ENCODE data around the gene GBP3.
"Not testable (repeated sequence)": the region's sequence is repeated elsewhere in the genome, so short reads cannot be mapped to it uniquely, and the experiment has no call there.

Gene GBP3, protein sequence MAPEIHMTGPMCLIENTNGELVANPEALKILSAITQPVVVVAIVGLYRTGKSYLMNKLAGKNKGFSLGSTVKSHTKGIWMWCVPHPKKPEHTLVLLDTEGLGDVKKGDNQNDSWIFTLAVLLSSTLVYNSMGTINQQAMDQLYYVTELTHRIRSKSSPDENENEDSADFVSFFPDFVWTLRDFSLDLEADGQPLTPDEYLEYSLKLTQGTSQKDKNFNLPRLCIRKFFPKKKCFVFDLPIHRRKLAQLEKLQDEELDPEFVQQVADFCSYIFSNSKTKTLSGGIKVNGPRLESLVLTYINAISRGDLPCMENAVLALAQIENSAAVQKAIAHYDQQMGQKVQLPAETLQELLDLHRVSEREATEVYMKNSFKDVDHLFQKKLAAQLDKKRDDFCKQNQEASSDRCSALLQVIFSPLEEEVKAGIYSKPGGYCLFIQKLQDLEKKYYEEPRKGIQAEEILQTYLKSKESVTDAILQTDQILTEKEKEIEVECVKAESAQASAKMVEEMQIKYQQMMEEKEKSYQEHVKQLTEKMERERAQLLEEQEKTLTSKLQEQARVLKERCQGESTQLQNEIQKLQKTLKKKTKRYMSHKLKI

GRCh38 chr1:89022167-89022959, at the start of gene GBP3:
Gene GBP3 (minus strand): TSS chr1:89022866. CDS start chr1:89020721, 2,145 bp downstream.
- DNase-seq: peak; percentile 8

DNA sequence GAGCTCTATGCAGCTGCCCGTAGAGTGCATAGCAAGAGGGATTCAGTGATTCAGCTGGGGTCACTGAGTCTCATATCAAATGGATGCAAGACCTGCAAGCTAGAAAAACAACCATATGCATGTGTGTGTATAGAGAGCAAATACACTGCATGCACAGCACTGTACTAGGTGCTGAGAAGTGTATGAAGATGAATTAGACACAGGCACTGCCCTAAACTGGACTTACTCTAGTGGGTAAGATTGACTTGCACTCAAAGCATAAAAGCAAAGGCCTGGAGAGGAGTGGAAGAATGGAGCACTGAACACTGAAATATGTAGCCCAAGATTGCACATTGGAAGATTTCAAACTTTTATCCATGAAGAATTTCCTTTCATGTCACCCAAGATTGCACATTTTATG, 47.8 kb upstream of the GBP3 start:
- no peak for DNase-seq

- no peak for DNase-seq
These were observed 47.3 kb upstream of the GBP3 start for GRCh38 chr1:89069951-89070350.

- DNase-seq: no peak
These were observed 45.6 kb upstream of the GBP3 start for GRCh38 chr1:89068291-89068690.

- no peak for DNase-seq
These were observed 42.6 kb upstream of the GBP3 start, which contains the start of gene GBP1 for GRCh38 chr1:89065079-89065868. Gene GBP1 (minus strand): TSS chr1:89065208. CDS start chr1:89063234, 1,974 bp downstream.

- DNase-seq: no peak
These were observed 42.0 kb upstream of the GBP3 start for GRCh38 chr1:89064632-89065031.

DNA sequence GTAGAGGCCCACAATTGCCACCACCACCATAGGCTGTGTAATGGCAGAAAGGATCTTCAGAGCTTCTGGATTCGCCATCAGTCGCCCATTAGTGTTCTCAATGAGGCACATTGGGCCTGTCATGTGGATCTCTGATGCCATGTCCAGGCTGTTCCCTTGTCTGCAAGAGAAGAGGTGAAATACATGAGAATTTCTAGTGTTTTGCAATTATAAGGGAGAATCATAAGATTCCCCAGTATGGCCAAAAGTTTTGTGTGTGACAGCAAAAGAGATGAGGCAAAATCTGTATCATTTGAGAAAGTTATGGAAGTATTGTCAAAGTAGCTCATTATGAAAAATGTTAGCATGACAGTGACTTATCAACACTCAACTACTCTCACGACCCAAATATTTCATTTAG, 40.4 kb upstream of the GBP3 start:
- no peak for DNase-seq

DNA sequence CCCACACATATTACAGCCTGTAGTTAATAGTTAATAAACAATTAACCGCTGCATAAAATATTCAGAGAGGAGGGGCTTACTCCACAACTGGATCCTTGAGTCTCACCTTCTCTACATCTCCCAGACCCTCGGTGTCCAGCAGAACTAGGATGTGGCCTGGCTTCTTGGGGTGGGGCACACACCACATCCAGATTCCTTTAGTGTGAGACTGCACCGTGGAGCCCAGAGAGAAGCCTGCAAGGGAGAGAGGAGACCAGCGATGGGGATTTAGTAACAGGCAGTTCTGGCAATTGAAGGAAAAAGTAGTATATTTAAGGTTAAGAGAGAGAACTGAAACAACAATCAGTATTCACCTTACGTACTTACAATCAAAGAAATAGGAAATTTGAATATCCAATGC, 37.4 kb upstream of the GBP3 start:
- DNase-seq: no peak

GRCh38 chr1:89051955-89052312, 29.3 kb upstream of the GBP3 start:
- DNase-seq: no peak

DNA sequence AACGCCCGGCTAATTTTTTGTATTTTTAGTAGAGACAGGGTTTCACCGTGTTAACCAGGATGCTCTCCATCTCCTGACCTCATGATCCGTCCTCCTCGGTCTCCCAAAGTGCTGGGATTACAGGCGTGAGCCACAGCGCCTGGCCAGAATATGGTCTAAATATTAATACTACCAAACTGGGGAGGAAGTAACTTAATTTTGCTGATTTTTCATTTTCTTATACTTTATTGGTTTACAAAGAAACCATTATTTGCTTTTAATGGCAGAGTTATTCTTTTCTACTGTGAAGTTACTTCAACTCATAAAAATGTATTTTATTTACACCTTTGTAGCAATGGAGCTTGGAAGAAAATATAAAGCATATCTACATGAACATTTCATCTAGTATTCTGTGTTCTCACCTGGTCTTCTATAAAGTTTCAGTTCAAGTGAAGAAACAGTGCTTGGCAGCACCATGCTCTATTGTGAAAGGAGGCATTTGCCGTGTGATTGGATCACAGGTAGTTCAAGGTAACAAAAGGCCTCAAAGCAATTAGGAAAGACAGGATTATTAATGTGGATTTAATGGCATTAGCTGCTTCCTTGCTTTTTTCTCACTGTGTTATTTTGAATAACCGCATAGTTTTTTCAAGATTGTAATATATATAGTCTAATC, 28.8 kb upstream of the GBP3 start:
- no peak for DNase-seq

DNA sequence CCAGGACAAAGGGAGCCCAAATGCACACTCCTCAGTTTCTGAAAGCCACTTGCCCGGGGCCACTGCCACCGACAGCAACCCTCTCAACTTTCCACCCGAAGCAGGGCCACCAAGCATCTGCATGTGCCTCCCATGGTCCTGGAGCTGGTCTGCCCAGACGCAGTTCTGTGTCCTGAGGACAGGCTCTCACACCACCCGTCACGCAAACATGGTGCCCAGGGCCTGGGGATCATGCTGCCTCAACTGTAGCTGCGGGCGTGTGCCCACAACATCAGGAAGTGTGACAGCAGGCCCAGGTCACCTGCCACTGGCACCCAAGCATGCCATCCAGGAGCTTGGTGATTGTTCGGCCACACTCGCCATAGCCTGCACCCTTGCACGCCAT, 28.0 kb upstream of the GBP3 start:
- no peak for DNase-seq

DNA sequence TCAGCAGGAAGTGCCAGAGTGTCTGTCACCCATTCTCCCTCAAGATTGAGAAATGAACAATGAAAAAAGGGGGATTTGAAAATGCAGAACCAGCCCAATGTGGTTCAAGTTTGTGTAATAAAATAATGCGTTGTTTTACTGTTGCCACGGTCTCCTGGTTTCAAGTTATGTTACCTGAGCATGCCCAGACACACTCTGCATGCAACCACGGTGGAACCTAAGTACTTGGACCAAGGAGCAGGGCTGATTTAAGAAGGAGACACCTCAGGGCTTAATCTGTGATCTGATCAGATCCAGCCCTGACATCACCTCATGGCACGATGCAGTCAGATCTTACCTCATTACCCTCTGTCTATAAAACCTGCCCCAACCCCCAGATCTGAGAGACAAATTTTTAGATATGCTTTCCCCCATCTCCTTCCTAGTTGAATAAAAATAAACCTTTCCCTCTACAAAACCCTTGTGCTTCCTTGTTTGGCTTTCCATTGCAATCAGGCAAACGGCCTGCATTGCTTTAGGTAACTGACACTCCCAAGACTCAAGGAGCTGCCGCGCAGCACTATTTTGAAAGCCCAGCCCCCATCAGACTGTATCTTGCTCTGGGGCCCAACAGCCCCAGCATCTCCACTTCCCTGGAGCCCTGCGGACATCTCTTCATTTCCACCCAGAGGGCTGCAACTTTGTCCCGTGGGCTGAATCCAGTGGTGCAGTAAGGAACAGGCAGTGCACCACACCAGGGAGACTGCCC, 27.4 kb upstream of the GBP3 start:
- not testable (repeated sequence) for DNase-seq

GRCh38 chr1:89049187-89049586, 26.5 kb upstream of the GBP3 start:
- DNase-seq: not testable (repeated sequence)

DNA sequence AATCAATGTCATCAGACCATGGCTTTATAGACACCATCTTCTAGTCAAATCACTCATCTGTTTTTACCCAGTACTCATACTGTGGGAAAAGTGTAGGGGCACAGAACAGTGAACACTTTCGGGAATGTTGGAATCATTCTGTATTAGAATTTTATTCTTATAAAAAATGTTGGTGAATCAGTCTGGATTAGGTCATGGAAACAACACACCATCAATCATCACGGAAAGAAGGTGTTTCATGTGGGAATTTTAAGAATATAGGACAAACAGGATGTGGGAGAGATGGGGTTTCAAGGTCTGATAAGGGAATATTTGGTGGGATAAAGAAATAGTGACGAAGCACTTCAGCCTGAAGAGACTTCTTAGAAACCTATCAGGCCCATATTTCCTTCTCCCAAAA, 25.1 kb upstream of the GBP3 start:
- DNase-seq: no peak

GRCh38 chr1:89046318-89047183, 23.9 kb upstream of the GBP3 start:
- not testable (repeated sequence) for DNase-seq

DNA sequence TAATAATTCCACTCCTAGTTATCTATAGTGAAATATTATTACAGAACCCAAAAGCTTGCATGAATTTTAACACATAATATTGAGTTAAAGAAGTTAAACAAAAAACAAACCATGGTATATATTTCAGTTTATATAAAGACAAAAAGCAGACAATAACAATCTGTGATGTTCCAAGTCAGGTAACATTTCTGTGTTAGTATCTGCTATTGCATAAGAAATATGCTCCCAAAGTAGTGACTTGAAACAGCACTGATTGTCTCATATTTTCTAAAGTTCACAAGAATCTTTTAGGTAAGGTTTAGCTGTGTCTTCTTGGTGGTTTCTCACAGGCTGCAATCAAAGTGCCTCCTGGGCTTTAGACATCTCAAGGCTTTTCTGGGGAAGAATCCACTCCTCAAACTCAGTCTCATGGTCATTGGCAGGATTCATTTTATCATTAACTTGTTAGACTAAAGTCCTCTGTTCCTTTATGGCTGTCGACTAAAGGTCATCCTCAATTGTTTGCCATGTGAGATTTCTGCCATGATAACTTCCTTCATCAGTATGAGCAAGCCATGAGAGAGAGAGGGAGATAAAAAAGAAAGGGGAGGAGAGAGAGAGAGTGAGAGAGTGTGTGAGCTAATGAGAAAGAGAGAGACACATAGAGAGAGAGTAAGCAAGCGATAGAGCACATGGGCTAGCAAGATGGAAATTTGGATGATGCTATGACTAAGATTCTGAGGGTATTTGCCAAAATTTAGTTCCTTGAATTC, 22.5 kb upstream of the GBP3 start:
- no peak for DNase-seq

GRCh38 chr1:89043940-89044339, 21.3 kb upstream of the GBP3 start:
- no peak for DNase-seq

DNA sequence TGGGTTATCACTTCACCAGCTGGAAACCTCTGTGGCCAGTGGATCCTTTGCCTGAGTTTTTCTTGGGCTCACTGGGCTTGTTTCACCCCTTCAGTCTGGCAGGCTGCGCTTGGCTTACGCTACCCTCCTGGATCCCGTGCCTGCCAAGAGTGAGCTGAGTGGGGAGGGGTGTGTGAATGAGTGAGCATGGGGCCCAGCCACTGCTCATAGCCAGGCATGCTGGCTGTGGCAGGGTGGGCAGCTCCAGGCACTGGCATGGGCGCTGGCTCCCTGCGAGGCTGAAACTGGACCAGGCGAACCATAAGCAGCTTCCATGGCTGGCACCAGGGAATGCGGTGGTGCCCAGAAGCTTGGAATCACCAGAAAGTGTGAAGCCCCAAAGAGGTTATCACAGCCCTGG, 19.8 kb upstream of the GBP3 start:
- DNase-seq: no peak

- no peak for DNase-seq
These were observed 19.1 kb upstream of the GBP3 start for GRCh38 chr1:89041721-89042120.

GRCh38 chr1:89041119-89041641, 18.5 kb upstream of the GBP3 start:
- DNase-seq: no peak
